Left ventricle myocardium inferior (tissue), 1 donor: ENCODE data around the gene TUBGCP3. TPM values are rescaled to one million over a fixed set of nuclear protein-coding genes. Genes with fewer than 3 reads are reported as not detected.

Experiments
- DNase-seq: peaks from one replicate; pipeline ENCODE4 v3.0.0-alpha.2; 2020
- H3K27ac ChIP-seq: fragments of 200-600 bp; replicated peaks from 2 replicates; pipeline ENCODE4 v1.8.0; 2021
- H3K27me3 ChIP-seq: fragments of 200-600 bp; 2 replicates; pipeline ENCODE4 v1.8.0; 2021; ENCODE audit warnings: low read depth
- H3K36me3 ChIP-seq: fragments of 200-600 bp; 2 replicates; pipeline ENCODE4 v1.8.0; 2021
- H3K4me1 ChIP-seq: fragments of 200-600 bp; 2 replicates; pipeline ENCODE4 v1.8.0; 2021
- H3K4me3 ChIP-seq: fragments of 200-600 bp; 2 replicates; pipeline ENCODE4 v1.8.0; 2021; ENCODE audit warnings: mild to moderate bottlenecking, moderate library complexity
- H3K9me3 ChIP-seq: fragments of 200-600 bp; replicated peaks from 2 replicates; pipeline ENCODE4 v1.8.0; 2021
- intact Hi-C: fragments of 100-400 bp; cut with micrococcal nuclease; formaldehyde crosslinking; loops from one replicate; pipeline ENCODE4 v1.11.0; 2022
- total RNA-seq: library from RNA; stranded (reverse); fragmentation: NEBNext Ultra II Directional; extraction: Animal tissue kit (Norgen Biotek cat#: 25700); gene quantifications from one replicate; pipeline ENCODE4 v1.2.1, GENCODE V29; 2021
- TF ChIP-seq, protein P1 (sequence below): fragments of 200-600 bp; IDR thresholded peaks from 2 replicates; pipeline ENCODE4 v1.8.0; 2021; ENCODE audit warnings: antibody characterized with exemption, mild to moderate bottlenecking, borderline replicate concordance
- donor health status: DM: no; HTN: yes; CAD: no; lungs with severe emphysema.

TUBGCP3 gene
- total RNA-seq, 1 donor from 2014 or later, result 16.7 TPM

GRCh38 chr13:112465251-112466131 lies 122.5 kb downstream of the TUBGCP3 start:
- H3K9me3 ChIP-seq, result peaks cover 10% of the 10 kb centered on the region
- peaks cover 44% of the 10 kb centered on the region for H3K27me3 ChIP-seq
- no peak overlapping the region for H3K4me3 ChIP-seq
- H3K27ac ChIP-seq, result no peak overlapping the region
- no peaks in the 10 kb centered on the region for H3K4me1 ChIP-seq
- intact Hi-C loops, result no loop called here
- TF ChIP-seq, protein P1, sequence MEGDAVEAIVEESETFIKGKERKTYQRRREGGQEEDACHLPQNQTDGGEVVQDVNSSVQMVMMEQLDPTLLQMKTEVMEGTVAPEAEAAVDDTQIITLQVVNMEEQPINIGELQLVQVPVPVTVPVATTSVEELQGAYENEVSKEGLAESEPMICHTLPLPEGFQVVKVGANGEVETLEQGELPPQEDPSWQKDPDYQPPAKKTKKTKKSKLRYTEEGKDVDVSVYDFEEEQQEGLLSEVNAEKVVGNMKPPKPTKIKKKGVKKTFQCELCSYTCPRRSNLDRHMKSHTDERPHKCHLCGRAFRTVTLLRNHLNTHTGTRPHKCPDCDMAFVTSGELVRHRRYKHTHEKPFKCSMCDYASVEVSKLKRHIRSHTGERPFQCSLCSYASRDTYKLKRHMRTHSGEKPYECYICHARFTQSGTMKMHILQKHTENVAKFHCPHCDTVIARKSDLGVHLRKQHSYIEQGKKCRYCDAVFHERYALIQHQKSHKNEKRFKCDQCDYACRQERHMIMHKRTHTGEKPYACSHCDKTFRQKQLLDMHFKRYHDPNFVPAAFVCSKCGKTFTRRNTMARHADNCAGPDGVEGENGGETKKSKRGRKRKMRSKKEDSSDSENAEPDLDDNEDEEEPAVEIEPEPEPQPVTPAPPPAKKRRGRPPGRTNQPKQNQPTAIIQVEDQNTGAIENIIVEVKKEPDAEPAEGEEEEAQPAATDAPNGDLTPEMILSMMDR, result no peak
- no peaks in the 10 kb centered on the region for H3K36me3 ChIP-seq
- no peak for DNase-seq

- Histone ChIP-seq H3K36me3 (no peaks in the 10 kb centered on the region), H3K9me3 (peaks cover 14% of the 10 kb centered on the region), H3K4me1 (no peaks in the 10 kb centered on the region), H3K4me3 (no peak overlapping the region), H3K27ac (no peak overlapping the region), H3K27me3 (peaks cover 48% of the 10 kb centered on the region)
- no peak for DNase-seq
- TF ChIP-seq, protein P1, result no peak
- intact Hi-C loops, result no loop called here
Observed at GRCh38 chr13:112464720-112465119, 123.2 kb downstream of the TUBGCP3 start.

DNA sequence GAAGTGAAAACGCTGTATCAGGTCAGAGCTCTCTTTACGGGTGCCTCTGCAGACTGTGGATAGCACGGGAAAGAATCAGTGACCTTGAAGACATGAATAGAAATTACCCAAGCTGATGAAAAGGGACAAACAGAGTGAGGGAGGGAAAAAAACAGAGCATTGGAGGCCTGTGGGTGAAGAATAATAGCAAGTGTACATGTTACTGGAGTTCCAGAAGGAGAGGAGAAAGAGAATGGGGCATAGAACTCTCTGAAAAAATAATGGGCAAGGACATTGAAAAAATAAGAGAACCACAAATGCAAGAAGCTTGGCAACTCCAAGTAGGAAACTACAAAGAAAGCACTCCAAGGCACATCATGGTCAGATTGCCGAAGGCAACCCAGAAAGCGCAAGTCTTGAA lies 125.5 kb downstream of the TUBGCP3 start:
- intact Hi-C loops, result no loop called here
- Histone ChIP-seq H3K9me3 (peaks cover 27% of the 10 kb centered on the region), H3K4me3 (no peak overlapping the region), H3K36me3 (no peaks in the 10 kb centered on the region), H3K27ac (no peak overlapping the region), H3K4me1 (no peaks in the 10 kb centered on the region), H3K27me3 (peaks cover 44% of the 10 kb centered on the region)
- TF ChIP-seq, protein P1, result no peak
- no peak for DNase-seq

DNA sequence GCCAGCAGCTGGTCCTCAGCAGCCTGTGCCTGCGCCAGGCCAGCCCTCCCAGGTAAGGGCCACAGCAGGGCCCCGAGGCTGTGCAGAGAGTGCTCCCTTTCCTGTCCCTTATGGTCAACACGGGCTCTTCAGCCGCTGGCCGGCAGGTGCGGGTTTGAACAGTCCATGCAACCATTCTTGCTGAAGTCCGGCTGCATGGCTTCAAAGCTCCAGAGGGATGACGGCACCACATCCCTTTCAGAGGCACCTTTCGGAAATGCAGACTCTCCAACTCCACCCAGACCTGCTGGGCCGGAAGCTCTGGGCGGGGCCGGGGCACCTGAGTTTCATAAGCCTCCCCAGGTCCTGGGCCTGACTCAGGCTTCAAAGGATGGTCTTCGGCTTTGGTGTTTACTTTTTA lies 130.5 kb downstream of the TUBGCP3 start:
- DNase-seq, result no peak
- Histone ChIP-seq H3K4me1 (no peaks in the 10 kb centered on the region), H3K9me3 (peaks cover 25% of the 10 kb centered on the region), H3K27me3 (peaks cover 55% of the 10 kb centered on the region), H3K27ac (no peak overlapping the region), H3K4me3 (no peak overlapping the region), H3K36me3 (no peaks in the 10 kb centered on the region)
- TF ChIP-seq, protein P1, result no peak
- intact Hi-C loops, result no loop called here

GRCh38 chr13:112457081-112457480 lies 130.9 kb downstream of the TUBGCP3 start:
- intact Hi-C loops, result no loop called here
- Histone ChIP-seq H3K27ac (no peak overlapping the region), H3K4me1 (no peaks in the 10 kb centered on the region), H3K36me3 (no peaks in the 10 kb centered on the region), H3K9me3 (peaks cover 21% of the 10 kb centered on the region), H3K4me3 (no peak overlapping the region), H3K27me3 (peaks cover 55% of the 10 kb centered on the region)
- no peak for DNase-seq
- TF ChIP-seq, protein P1, result no peak
